ENCODE data around the gene PDS5A. TPM values are rescaled to one million over a fixed set of nuclear protein-coding genes. Genes with fewer than 3 reads are reported as not detected.
A peak's percentile ranks its signal among the peaks of the same experiment; 100 is the strongest.

The PDS5A gene
- total and polyA plus RNA-seq, 2 of the 13 experiments (the other 11 are each of a cell fraction or from before 2014, with no cell fraction given), result 31.8 to 57.0 TPM

- 0 out of 2 replicates have a peak, but pooled peaks have one; percentile 43 for TF ChIP-seq ZNF142 (CRISPR knock-in tag; IDR thresholded peaks at IDR 0.05)
- peak; percentile 81; the same call in 1 of the 2 replicates for TF ChIP-seq UBTF (CRISPR knock-in tag; IDR thresholded peaks at IDR 0.05)
- peak; percentile 42; the same call in 1 of the 2 replicates for TF ChIP-seq ZSCAN31 (CRISPR knock-in tag; IDR thresholded peaks at IDR 0.05; ENCODE audit: low read depth)
- TF ChIP-seq TFAP4 (IDR thresholded peaks at IDR 0.05; ENCODE audit: borderline replicate concordance, low read depth), result no peak
- TF ChIP-seq ZFP41 (CRISPR knock-in tag; IDR thresholded peaks at IDR 0.05; ENCODE audit: borderline replicate concordance), result 0 out of 2 replicates have a peak, but pooled peaks have one; percentile 38
- no peak for TF ChIP-seq U2AF2 (IDR thresholded peaks at IDR 0.05; ENCODE audit: low read depth, low read length)
- TF ChIP-seq SMYD3 (CRISPR knock-in tag; IDR thresholded peaks at IDR 0.05), result no peak
- peak; percentile 91; the same call in 1 of the 2 replicates for TF ChIP-seq ZNF138 (CRISPR knock-in tag; IDR thresholded peaks at IDR 0.05; ENCODE audit: low read depth)
- TF ChIP-seq ZNF775 (CRISPR knock-in tag; IDR thresholded peaks at IDR 0.05; ENCODE audit: borderline replicate concordance), result no peak
- TF ChIP-seq TBP (CRISPR knock-in tag; IDR thresholded peaks at IDR 0.05), result no peak
- no peak for TF ChIP-seq ZNF589 (CRISPR knock-in tag; conservative IDR thresholded peaks at IDR 0.05)
- TF ChIP-seq ZNF260 (CRISPR knock-in tag; IDR thresholded peaks at IDR 0.05; ENCODE audit: borderline replicate concordance, low read depth), result no peak
- TF ChIP-seq DNMT1 (CRISPR knock-in tag; IDR thresholded peaks at IDR 0.05), result peak; percentile 93
- no peak for TF ChIP-seq ZNF644 (CRISPR knock-in tag; IDR thresholded peaks at IDR 0.05; ENCODE audit: low read depth)
- TF ChIP-seq ZNF225 (CRISPR knock-in tag; IDR thresholded peaks at IDR 0.05), result no peak
- TF ChIP-seq ZSCAN22 (CRISPR knock-in tag; IDR thresholded peaks at IDR 0.05), result peak; percentile 58; the same call in 1 of the 2 replicates
- TF ChIP-seq ZNF724P (CRISPR knock-in tag; IDR thresholded peaks at IDR 0.05; ENCODE audit: borderline replicate concordance), result peak; percentile 97; the same call in 1 of the 2 replicates
- TF ChIP-seq NONO (IDR thresholded peaks at IDR 0.05), result no peak
- peak; percentile 84 for TF ChIP-seq NONO (CRISPR knock-in tag; conservative IDR thresholded peaks at IDR 0.05)
- no peak for TF ChIP-seq IKZF1 (IDR thresholded peaks at IDR 0.05)
Measured at GRCh38 chr4:39977489-39978377, at the start of gene PDS5A (continued).

All from HepG2 (cell line).